Neural cell (in vitro differentiated cells): ENCODE measurements around the gene CARD14. TPM values are rescaled to one million over a fixed set of nuclear protein-coding genes. Genes with fewer than 3 reads are reported as not detected.

Source experiments
- H2AFZ ChIP-seq: fragments of 200-600, 300-800 bp; sonication (generic), shearing (Covaris generic); 2 replicates; pipeline ENCODE4 v1.6.0; 2014; ENCODE audit warnings: low read depth, mild to moderate bottlenecking, antibody characterized with exemption, low read length, moderate library complexity
- H3F3A ChIP-seq: fragments of 200-600 bp; shearing (Covaris generic); 2 replicates; pipeline ENCODE4 v1.6.1; 2016; ENCODE audit warnings: mild to moderate bottlenecking, moderate library complexity, mixed read lengths, antibody characterized with exemption, low read length; ENCODE audit not compliant: insufficient read depth, poor library complexity, severe bottlenecking
- H3K27ac ChIP-seq: fragments of 200-600, 300-800 bp; sonication (generic), shearing (Covaris generic); 2 replicates; pipeline ENCODE4 v1.5.1; 2014; ENCODE audit warnings: mild to moderate bottlenecking, low read length, moderate library complexity
- H3K27me3 ChIP-seq: fragments of 300-800, 200-600 bp; sonication (generic), shearing (Covaris generic); 2 replicates; pipeline ENCODE4 v1.6.0; 2014; ENCODE audit warnings: mild to moderate bottlenecking, low read depth, low read length, moderate library complexity; ENCODE audit not compliant: insufficient read depth
- H3K36me3 ChIP-seq: fragments of 300-800, 200-600 bp; sonication (generic), shearing (Covaris generic); 2 replicates; pipeline ENCODE4 v1.5.1; 2014; ENCODE audit warnings: mild to moderate bottlenecking, antibody characterized with exemption, low read length, moderate library complexity; ENCODE audit not compliant: insufficient read depth
- H3K4me2 ChIP-seq: fragments of 300-800, 200-600 bp; sonication (generic), shearing (Covaris generic); 2 replicates; pipeline ENCODE4 v1.6.0; 2014; ENCODE audit warnings: mild to moderate bottlenecking, low read length
- H3K4me3 ChIP-seq: fragments of 300-800, 200-600 bp; sonication (generic), shearing (Covaris generic); 2 replicates; pipeline ENCODE4 v1.5.1; 2014; ENCODE audit warnings: mild to moderate bottlenecking, low read length, moderate library complexity
- H3K79me2 ChIP-seq: fragments of 200-600 bp; shearing (Covaris generic); replicated peaks from 2 replicates; pipeline ENCODE4 v1.6.0; 2014; ENCODE audit warnings: mild to moderate bottlenecking, low read length, moderate library complexity; ENCODE audit not compliant: insufficient read depth
- H3K9ac ChIP-seq: fragments of 300-800, 200-600 bp; sonication (generic), shearing (Covaris generic); 2 replicates; pipeline ENCODE4 v1.6.1; 2016; ENCODE audit warnings: mild to moderate bottlenecking, low read length, mixed read lengths
- H3K9me2 ChIP-seq: fragments of 200-600 bp; shearing (Covaris generic); 2 replicates; pipeline ENCODE4 v1.6.1; 2016; ENCODE audit warnings: mild to moderate bottlenecking, low read length, mixed read lengths; ENCODE audit not compliant: insufficient read depth
- H3K9me3 ChIP-seq: fragments of 200-600, 300-800 bp; sonication (generic), shearing (Covaris generic); 2 replicates; pipeline ENCODE4 v1.6.1; 2016; ENCODE audit warnings: mild to moderate bottlenecking, mixed run types, low read length, moderate library complexity, mixed read lengths
- H4K20me1 ChIP-seq: fragments of 200-600 bp; shearing (Covaris generic); 2 replicates; pipeline ENCODE4 v1.6.1; 2016; ENCODE audit warnings: mild to moderate bottlenecking, mixed run types; ENCODE audit not compliant: insufficient read depth
- CTCF ChIP-seq: fragments of 450-650 bp; IDR thresholded peaks from 2 replicates; pipeline ENCODE4 v1.5.1; 2014; ENCODE audit warnings: antibody characterized with exemption, mild to moderate bottlenecking, moderate library complexity; ENCODE audit not compliant: poor library complexity, severe bottlenecking
- EP300 ChIP-seq: fragments of 450-650 bp; conservative IDR thresholded peaks from 2 replicates; pipeline ENCODE4 v1.6.1; 2014; ENCODE audit warnings: antibody characterized with exemption, mild to moderate bottlenecking, moderate library complexity; ENCODE audit not compliant: poor library complexity, severe bottlenecking
- EZH2 ChIP-seq: fragments of 200-600, 300-800 bp; shearing (Covaris generic), sonication (generic); IDR thresholded peaks from 2 replicates; pipeline ENCODE4 v1.6.1; 2014; ENCODE audit warnings: antibody characterized with exemption, low read length, borderline replicate concordance, mild to moderate bottlenecking; ENCODE audit not compliant: insufficient read depth, poor library complexity, severe bottlenecking
- MXI1 ChIP-seq: fragments of 450-650 bp; conservative IDR thresholded peaks from 2 replicates; pipeline ENCODE4 v1.6.1; 2014; ENCODE audit warnings: antibody characterized with exemption, mild to moderate bottlenecking; ENCODE audit not compliant: poor library complexity, severe bottlenecking
- POLR2AphosphoS5 ChIP-seq: IDR thresholded peaks from 2 replicates; pipeline ENCODE4 v1.6.1; 2012
- RAD21 ChIP-seq: fragments of 450-650 bp; conservative IDR thresholded peaks from 2 replicates; pipeline ENCODE4 v1.6.1; 2014; ENCODE audit warnings: antibody characterized with exemption, mild to moderate bottlenecking, moderate library complexity
- REST ChIP-seq: IDR thresholded peaks from 2 replicates; pipeline ENCODE4 v1.6.1; 2012; ENCODE audit warnings: borderline replicate concordance
- SMC3 ChIP-seq: fragments of 450-650 bp; conservative IDR thresholded peaks from 2 replicates; pipeline ENCODE4 v1.6.1; 2014; ENCODE audit warnings: antibody characterized with exemption, mild to moderate bottlenecking, moderate library complexity; ENCODE audit not compliant: poor library complexity
- TAF1 ChIP-seq: IDR thresholded peaks from 2 replicates; pipeline ENCODE4 v1.6.1; 2012; ENCODE audit warnings: low read depth
- polyA plus RNA-seq: library from polyadenylated mRNA; depleted of rRNA; stranded (reverse); fragments of >200 nt; gene quantifications from 2 replicates; pipeline ENCODE4 v1.2.3, GENCODE V29; 2014

CARD14 gene
- polyA plus RNA-seq, 1 donor from 2014 or later = 0.12 TPM

- H3K9me2 ChIP-seq = no peaks in the 10 kb centered on the region
- no peaks in the 10 kb centered on the region for H3K27me3 ChIP-seq
- no peaks in the 10 kb centered on the region for H3F3A ChIP-seq
- H3K4me2 ChIP-seq = no peak overlapping the region
- no peak overlapping the region for H3K9ac ChIP-seq
- no peak overlapping the region for H3K27ac ChIP-seq
- no peaks in the 10 kb centered on the region for H4K20me1 ChIP-seq
- no peaks in the 10 kb centered on the region for H3K79me2 ChIP-seq
- H3K9me3 ChIP-seq = no peaks in the 10 kb centered on the region
- H3K4me3 ChIP-seq = no peak overlapping the region
- no peak overlapping the region for H2AFZ ChIP-seq
- H3K36me3 ChIP-seq = no peaks in the 10 kb centered on the region
- TF ChIP-seq SMC3 = no peak
- no peak for TF ChIP-seq REST
- no peak for TF ChIP-seq EZH2
- TF ChIP-seq EP300 = no peak
Measured at GRCh38 chr17:80158846-80159245, 11.0 kb upstream of the CARD14 start.

- H3K36me3 ChIP-seq = no peaks in the 10 kb centered on the region
- no peak overlapping the region for H2AFZ ChIP-seq
- H4K20me1 ChIP-seq = no peaks in the 10 kb centered on the region
- H3K4me3 ChIP-seq = no peak overlapping the region
- no peaks in the 10 kb centered on the region for H3F3A ChIP-seq
- no peaks in the 10 kb centered on the region for H3K9me2 ChIP-seq
- no peak for TF ChIP-seq REST
- H3K27me3 ChIP-seq = no peaks in the 10 kb centered on the region
- H3K79me2 ChIP-seq = no peaks in the 10 kb centered on the region
- no peaks in the 10 kb centered on the region for H3K9me3 ChIP-seq
- no peak overlapping the region for H3K4me2 ChIP-seq
- H3K27ac ChIP-seq = no peak overlapping the region
- no peak overlapping the region for H3K9ac ChIP-seq
Measured at GRCh38 chr17:80160536-80160935, 9.3 kb upstream of the CARD14 start.

- TF ChIP-seq MXI1 = no peak
- TF ChIP-seq POLR2AphosphoS5 = no peak
- no peak for TF ChIP-seq RAD21
- no peak for TF ChIP-seq REST
- no peak for TF ChIP-seq EZH2
- no peak for TF ChIP-seq SMC3
- no peak for TF ChIP-seq CTCF
- no peak for TF ChIP-seq TAF1
- no peak for TF ChIP-seq EP300
- H3K36me3 ChIP-seq = no peaks in the 10 kb centered on the region
- no peaks in the 10 kb centered on the region for H3K27me3 ChIP-seq
- H3K9ac ChIP-seq = no peak overlapping the region
- H3K9me2 ChIP-seq = no peaks in the 10 kb centered on the region
- no peak overlapping the region for H3K4me3 ChIP-seq
- H4K20me1 ChIP-seq = no peaks in the 10 kb centered on the region
- no peaks in the 10 kb centered on the region for H3K79me2 ChIP-seq
- no peak overlapping the region for H3K27ac ChIP-seq
- H2AFZ ChIP-seq = no peak overlapping the region
- H3K4me2 ChIP-seq = no peak overlapping the region
- H3K9me3 ChIP-seq = no peaks in the 10 kb centered on the region
- H3F3A ChIP-seq = no peaks in the 10 kb centered on the region
Measured at GRCh38 chr17:80163336-80163735, 6.5 kb upstream of the CARD14 start.
